ENCODE data around the gene LAMA2.

Gene LAMA2

GRCh38 chr6:129346964-129347363 is 464.0 kb downstream of the LAMA2 start:
- DNase-seq: no peak
- in situ Hi-C loops (cut with HindIII; ENCODE audit: low pct_ligation_motif_present, low pct_unique_long_range_greater_than_20kb, low sequenced_read_pairs): no loop called here

GRCh38 chr6:129350278-129350677 is 467.3 kb downstream of the LAMA2 start:
- DNase-seq: no peak
- in situ Hi-C loops (cut with HindIII; ENCODE audit: low pct_ligation_motif_present, low pct_unique_long_range_greater_than_20kb, low sequenced_read_pairs): no loop called here

GRCh38 chr6:129351807-129352206 is 468.9 kb downstream of the LAMA2 start:
- DNase-seq: no peak
- in situ Hi-C loops (cut with HindIII; ENCODE audit: low pct_ligation_motif_present, low pct_unique_long_range_greater_than_20kb, low sequenced_read_pairs): no loop called here

- in situ Hi-C loops (cut with HindIII; ENCODE audit: low pct_ligation_motif_present, low pct_unique_long_range_greater_than_20kb, low sequenced_read_pairs): no loop called here
- DNase-seq: no peak
Observed at GRCh38 chr6:129353067-129353466, 470.1 kb downstream of the LAMA2 start.

DNA sequence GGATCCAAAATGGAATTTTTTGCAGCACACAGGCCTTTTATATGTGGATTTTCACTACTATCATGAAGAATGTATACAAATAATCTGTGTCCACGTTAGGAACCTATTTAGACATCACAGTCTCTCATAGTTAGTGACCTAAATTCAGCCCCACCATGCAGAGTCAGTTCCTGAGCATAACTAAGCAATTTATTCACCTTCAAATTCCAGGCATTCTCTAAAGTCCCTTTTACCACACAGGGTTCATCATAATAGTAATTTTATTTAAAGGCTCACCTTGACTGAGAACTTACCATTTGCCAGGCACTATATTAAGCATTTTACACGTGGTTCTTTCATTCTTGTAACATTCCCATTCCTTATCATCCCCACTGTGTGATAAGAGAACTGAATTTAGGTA is 473.2 kb downstream of the LAMA2 start:
- in situ Hi-C loops (cut with HindIII; ENCODE audit: low pct_ligation_motif_present, low pct_unique_long_range_greater_than_20kb, low sequenced_read_pairs): no loop called here
- no peak for DNase-seq

- in situ Hi-C loops (cut with HindIII; ENCODE audit: low pct_ligation_motif_present, low pct_unique_long_range_greater_than_20kb, low sequenced_read_pairs): no loop called here
- DNase-seq: no peak
Observed at GRCh38 chr6:129359811-129360681, 477.1 kb downstream of the LAMA2 start.

- in situ Hi-C loops (cut with HindIII; ENCODE audit: low pct_ligation_motif_present, low pct_unique_long_range_greater_than_20kb, low sequenced_read_pairs): no loop called here
- DNase-seq: no peak
Observed at GRCh38 chr6:129360682-129360955, 477.7 kb downstream of the LAMA2 start.

DNA sequence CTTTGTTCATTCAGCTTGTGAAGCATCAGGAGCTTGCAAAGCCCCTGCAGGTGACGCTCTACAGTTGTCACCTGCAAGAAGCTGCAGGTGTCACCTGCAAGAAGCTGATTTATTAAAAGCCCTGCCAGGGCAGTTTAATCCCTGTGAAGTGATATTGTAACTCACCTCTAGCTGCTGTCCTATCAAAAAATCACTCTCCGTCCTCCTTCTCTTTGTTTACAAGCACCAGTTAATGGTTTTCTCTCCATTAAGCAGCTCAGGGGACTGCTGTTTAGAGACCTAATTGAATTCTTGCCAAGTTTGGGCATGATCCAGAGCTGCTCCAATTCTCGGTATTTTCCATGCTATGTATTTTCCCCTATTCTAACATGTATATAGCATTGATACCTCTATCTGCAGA is 481.1 kb downstream of the LAMA2 start:
- in situ Hi-C loops (cut with HindIII; ENCODE audit: low pct_ligation_motif_present, low pct_unique_long_range_greater_than_20kb, low sequenced_read_pairs): no loop called here
- DNase-seq: no peak

DNA sequence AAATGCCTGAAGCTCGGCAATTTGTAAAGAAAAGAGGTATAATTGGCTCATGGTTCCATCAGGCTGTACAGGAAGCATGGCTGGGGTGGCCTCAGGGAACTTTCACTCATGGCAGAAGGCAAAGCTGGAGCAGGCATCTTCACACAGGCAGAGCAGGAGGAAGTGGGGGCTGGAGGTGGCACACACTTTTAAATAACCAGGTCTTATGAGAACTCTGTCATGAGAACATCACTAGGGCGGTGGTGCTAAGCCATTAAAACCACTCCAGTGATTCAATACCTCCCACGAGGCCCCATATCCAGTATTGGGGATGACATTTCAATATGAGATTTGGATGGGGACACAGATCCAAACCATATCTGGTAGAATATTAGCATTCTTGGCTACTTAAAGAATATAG is 481.8 kb downstream of the LAMA2 start:
- in situ Hi-C loops (cut with HindIII; ENCODE audit: low pct_ligation_motif_present, low pct_unique_long_range_greater_than_20kb, low sequenced_read_pairs): no loop called here
- DNase-seq: no peak

DNA sequence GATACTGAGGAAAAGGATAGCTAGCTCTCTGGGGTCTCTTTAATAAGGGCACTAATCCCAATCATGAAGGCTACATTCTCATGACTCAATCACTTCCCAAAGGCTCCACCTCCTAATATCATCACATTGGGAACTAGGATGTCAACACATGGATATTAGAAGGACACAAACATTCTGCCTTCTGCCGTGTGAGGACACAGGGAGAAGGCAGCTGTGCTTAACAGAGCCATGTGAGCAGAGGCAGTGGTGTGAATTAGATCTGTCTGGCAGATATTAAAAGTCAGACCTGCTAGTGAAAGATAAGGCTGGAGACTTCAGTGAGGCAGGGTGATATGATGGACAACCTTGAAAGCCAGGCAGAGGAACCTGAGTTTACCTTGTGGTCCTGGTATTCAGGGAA is 485.1 kb downstream of the LAMA2 start:
- in situ Hi-C loops (cut with HindIII; ENCODE audit: low pct_ligation_motif_present, low pct_unique_long_range_greater_than_20kb, low sequenced_read_pairs): no loop called here
- no peak for DNase-seq

DNA sequence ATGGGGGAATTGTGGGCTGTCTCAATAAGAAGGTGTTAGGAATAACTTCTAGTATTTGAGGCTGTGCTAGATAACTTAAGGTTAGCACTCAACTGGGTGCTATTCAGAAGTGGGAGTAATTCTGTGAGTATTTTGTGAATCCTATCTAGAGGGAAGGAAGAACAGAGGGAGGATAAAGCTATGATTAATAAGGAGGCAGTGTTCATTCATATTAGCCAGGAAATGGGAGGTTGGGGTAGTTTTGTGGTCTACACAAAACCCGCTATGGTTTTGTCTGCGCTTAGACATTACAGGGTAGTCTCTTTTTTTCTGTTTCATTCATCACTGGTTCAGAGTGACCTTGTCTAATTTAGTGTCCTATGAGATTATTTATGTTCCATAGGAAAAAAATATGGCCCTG is 486.0 kb downstream of the LAMA2 start:
- DNase-seq: no peak
- in situ Hi-C loops (cut with HindIII; ENCODE audit: low pct_ligation_motif_present, low pct_unique_long_range_greater_than_20kb, low sequenced_read_pairs): no loop called here

GRCh38 chr6:129369737-129370136 is 486.8 kb downstream of the LAMA2 start:
- in situ Hi-C loops (cut with HindIII; ENCODE audit: low pct_ligation_motif_present, low pct_unique_long_range_greater_than_20kb, low sequenced_read_pairs): no loop called here

GRCh38 chr6:129370268-129370916 is 487.5 kb downstream of the LAMA2 start:
- in situ Hi-C loops (cut with HindIII; ENCODE audit: low pct_ligation_motif_present, low pct_unique_long_range_greater_than_20kb, low sequenced_read_pairs): no loop called here

More at GRCh38 chr6:129369737-129370136, 486.8 kb downstream of the LAMA2 start:
- DNase-seq: no peak

GRCh38 chr6:129381885-129382284 is 498.9 kb downstream of the LAMA2 start:
- DNase-seq: no peak
- in situ Hi-C loops (cut with HindIII; ENCODE audit: low pct_ligation_motif_present, low pct_unique_long_range_greater_than_20kb, low sequenced_read_pairs): no loop called here

More at GRCh38 chr6:129370268-129370916, 487.5 kb downstream of the LAMA2 start:
- DNase-seq: peak; percentile 43

GRCh38 chr6:129382916-129383315 is 500.0 kb downstream of the LAMA2 start:
- in situ Hi-C loops (cut with HindIII; ENCODE audit: low pct_ligation_motif_present, low pct_unique_long_range_greater_than_20kb, low sequenced_read_pairs): no loop called here
- DNase-seq: no peak

DNA sequence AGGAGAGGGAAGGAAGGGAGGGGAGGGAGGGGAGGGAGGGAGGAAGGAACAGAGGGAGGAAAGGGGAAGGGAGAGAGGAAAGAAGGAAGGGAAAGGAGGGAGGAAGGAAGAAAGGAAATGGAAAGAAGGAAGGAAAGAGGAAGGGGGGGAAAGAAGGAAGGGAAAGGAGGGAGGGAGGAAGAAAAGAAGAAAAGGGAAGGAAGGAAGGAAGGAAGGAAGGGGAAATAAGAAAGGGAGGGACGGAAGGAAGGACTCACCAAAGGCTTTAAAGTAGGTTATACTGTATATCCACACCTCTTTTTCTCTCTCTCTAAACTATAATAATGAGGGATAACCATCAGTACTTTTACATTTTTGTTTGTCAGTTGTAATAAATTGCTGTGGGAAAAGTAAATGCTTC is 502.2 kb downstream of the LAMA2 start:
- in situ Hi-C loops (cut with HindIII; ENCODE audit: low pct_ligation_motif_present, low pct_unique_long_range_greater_than_20kb, low sequenced_read_pairs): no loop called here
- no peak for DNase-seq

DNA sequence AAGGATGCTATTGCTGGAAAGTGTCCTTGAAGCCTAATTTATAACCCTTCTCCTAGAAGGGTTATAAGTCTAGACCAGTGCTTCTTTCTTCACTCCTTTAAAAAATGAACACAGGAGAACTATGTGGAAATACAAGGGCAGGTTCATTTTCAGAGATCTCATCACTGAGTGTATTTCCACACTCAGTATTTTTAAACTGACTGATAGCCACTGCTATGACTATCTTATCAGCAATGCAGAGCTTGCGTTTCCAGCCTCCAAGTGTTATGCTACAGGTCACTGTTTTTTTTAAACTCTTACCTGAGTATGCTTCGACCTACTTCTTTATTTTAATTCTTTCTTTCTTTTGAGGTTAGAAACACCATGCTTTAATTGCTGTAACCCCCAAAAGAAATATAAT is 508.0 kb downstream of the LAMA2 start:
- no peak for DNase-seq
- in situ Hi-C loops (cut with HindIII; ENCODE audit: low pct_ligation_motif_present, low pct_unique_long_range_greater_than_20kb, low sequenced_read_pairs): no loop called here

DNA sequence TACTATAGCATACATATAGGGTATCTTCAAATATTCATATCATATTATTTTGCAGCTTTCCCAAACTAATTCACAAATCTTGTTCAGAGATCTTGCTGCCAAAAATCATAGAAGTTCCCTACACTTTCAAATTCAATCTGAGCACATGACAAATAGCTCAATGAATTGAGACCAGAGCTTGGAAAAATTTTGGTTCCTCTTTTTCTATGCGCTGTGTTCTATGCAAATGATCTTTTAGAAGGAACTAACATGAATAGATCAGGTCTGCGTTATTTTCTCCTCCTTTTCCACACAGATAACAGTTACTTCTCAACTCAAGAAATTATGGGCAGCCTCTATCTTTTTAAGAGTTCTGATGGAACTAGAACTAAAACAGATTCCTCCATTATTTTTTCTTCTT is 510.7 kb downstream of the LAMA2 start:
- in situ Hi-C loops (cut with HindIII; ENCODE audit: low pct_ligation_motif_present, low pct_unique_long_range_greater_than_20kb, low sequenced_read_pairs): no loop called here
- DNase-seq: no peak

DNA sequence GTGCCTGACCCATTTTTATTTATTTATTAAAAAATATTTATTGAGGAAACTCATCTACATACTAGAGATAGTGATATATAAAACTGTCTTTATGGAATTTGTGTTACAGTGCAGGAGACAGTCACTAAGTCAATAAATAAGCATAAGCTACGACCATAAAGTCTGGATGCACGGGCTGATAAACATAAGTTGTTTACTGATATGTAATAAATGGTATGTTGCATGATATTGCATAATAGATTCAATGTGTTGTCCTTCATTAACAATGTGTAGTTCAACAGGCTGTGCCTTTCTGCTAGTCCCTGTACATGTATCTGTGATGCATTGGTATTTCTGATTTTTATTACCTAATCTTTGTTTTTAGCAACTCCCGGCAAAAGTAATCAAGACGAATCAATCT is 515.8 kb downstream of the LAMA2 start:
- in situ Hi-C loops (cut with HindIII; ENCODE audit: low pct_ligation_motif_present, low pct_unique_long_range_greater_than_20kb, low sequenced_read_pairs): no loop called here
- DNase-seq: no peak

DNA sequence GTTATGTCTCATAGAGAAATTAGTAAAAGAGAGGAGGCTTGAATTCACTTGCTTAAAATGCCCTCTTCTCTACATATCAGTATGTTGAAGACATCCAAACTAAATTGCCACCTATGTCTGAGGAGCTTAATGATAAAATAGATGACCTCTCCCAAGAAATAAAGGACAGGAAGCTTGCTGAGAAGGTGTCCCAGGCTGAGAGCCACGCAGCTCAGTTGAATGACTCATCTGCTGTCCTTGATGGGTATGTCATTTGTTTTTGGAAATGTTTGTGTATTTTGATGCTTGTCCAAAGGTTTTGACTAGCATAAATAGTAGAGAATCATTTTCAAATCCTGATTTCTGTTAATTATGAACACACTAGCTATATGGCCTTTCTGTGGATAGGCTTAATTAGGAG is 519.3 kb downstream of the LAMA2 start:
- in situ Hi-C loops (cut with HindIII; ENCODE audit: low pct_ligation_motif_present, low pct_unique_long_range_greater_than_20kb, low sequenced_read_pairs): no loop called here
- no peak for DNase-seq
